Activated CD8-positive, alpha-beta memory T cell treated with anti-CD3 and anti-CD28 coated beads, Interleukin-2, amount 50 U/mL, for 1 hour (primary cell): ENCODE measurements around the gene NFE2L3.
"Not testable (repeated sequence)": the region's sequence is repeated elsewhere in the genome, so short reads cannot be mapped to it uniquely, and the experiment has no call there.

Experiments used
- DNase-seq: peaks from one replicate; pipeline ENCODE4 v3.0.0-alpha.2; 2020; ENCODE audit errors: extremely low read depth

Gene NFE2L3

GRCh38 chr7:26186364-26187311 is 34.6 kb downstream of the NFE2L3 start:
- no peak for DNase-seq

- DNase-seq = no peak
Measured at GRCh38 chr7:26187380-26188205, 35.6 kb downstream of the NFE2L3 start.

GRCh38 chr7:26188206-26188956 is 36.4 kb downstream of the NFE2L3 start:
- DNase-seq = no peak

- no peak for DNase-seq
Measured at GRCh38 chr7:26188957-26189541, 37.1 kb downstream of the NFE2L3 start.

GRCh38 chr7:26189697-26190096 is 37.7 kb downstream of the NFE2L3 start:
- no peak for DNase-seq

- DNase-seq = no peak
Measured at GRCh38 chr7:26190417-26190869, 38.4 kb downstream of the NFE2L3 start.

- no peak for DNase-seq
Measured at GRCh38 chr7:26191233-26191973, 39.4 kb downstream of the NFE2L3 start.

GRCh38 chr7:26191974-26192479 is 40.0 kb downstream of the NFE2L3 start:
- no peak for DNase-seq

GRCh38 chr7:26192485-26193087 is 40.6 kb downstream of the NFE2L3 start:
- no peak for DNase-seq

- no peak for DNase-seq
Measured at GRCh38 chr7:26193432-26194207, 41.6 kb downstream of the NFE2L3 start.

- not testable (repeated sequence) for DNase-seq
Measured at GRCh38 chr7:26194764-26195163, 42.8 kb downstream of the NFE2L3 start.

GRCh38 chr7:26195182-26195581 is 43.2 kb downstream of the NFE2L3 start:
- DNase-seq = no peak

- DNase-seq = no peak
Measured at GRCh38 chr7:26195867-26196657, 44.1 kb downstream of the NFE2L3 start.

GRCh38 chr7:26197153-26198115 is 45.4 kb downstream of the NFE2L3 start:
- no peak for DNase-seq

- DNase-seq = no peak
Measured at GRCh38 chr7:26198133-26198780, 46.3 kb downstream of the NFE2L3 start.

- no peak for DNase-seq
Measured at GRCh38 chr7:26198781-26199169, 46.8 kb downstream of the NFE2L3 start.
